Measurements from ENCODE around the gene SPOCK3.
"Not testable (repeated sequence)": the region's sequence is repeated elsewhere in the genome, so short reads cannot be mapped to it uniquely, and the experiment has no call there.

The SPOCK3 gene

DNA sequence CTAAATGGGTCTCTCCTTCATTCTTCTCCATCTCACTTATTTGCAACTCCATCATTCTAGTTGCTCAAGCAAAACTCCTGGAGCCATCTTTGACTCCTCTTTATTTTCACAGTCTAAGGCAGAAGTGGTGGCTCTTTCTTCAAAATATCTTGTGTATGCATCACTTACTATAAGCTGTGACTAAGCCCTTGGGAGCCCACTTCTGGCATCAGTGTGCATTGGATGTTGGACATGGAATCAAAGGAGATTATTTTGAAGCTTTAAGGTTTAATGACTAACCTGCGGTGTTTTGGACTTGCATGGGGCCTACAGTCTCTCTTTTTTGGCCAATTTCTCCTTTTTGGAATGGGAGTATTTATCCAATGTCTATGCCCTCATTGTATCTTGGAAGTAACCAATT, 276.8 kb downstream of the SPOCK3 start:
- no peak for DNase-seq (ENCODE audit: low read depth in 3 of 3)

GRCh38 chr4:166956484-166956883, 277.8 kb downstream of the SPOCK3 start:
- DNase-seq (ENCODE audit: low read depth in 3 of 3), result no peak

DNA sequence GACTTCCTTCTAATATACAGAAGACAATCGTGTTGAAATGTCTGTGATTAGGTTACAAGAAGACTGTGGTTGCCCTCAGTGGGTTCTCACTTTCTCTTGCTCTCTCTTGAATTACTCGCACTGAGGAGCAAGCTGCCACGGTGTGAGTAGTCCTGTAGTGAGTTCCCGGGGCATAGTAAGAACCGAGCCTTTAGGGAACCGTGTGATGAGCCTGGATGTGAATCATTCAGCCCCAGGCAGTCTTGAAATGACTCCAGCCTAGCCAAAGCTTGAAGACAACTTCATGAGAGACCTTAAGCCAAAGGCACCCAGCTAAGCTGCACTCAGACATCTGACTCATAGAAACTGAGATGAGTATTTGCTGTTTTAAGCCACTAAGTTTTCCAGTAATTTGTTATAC, 292.7 kb downstream of the SPOCK3 start:
- DNase-seq (ENCODE audit: low read depth in 3 of 3), result no peak

DNA sequence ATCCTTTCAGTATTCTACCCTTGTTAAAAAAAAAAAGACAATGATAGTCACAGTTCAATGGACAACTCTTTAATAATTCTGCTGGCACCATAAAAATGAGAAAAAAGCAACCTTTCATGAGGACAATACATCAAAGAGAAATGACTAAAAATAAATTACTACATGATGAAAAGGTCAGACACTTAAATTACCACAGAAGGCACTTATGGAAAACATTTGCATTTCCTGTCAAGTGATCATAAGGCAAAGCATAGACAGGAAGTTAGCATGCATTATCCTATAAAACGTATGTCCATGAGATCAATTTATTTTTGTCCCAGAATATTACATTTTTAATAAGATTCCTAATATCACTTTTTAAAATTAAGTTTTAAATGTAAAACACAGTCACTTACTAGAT, 303.8 kb downstream of the SPOCK3 start:
- no peak for DNase-seq (ENCODE audit: low read depth in 3 of 3)

DNA sequence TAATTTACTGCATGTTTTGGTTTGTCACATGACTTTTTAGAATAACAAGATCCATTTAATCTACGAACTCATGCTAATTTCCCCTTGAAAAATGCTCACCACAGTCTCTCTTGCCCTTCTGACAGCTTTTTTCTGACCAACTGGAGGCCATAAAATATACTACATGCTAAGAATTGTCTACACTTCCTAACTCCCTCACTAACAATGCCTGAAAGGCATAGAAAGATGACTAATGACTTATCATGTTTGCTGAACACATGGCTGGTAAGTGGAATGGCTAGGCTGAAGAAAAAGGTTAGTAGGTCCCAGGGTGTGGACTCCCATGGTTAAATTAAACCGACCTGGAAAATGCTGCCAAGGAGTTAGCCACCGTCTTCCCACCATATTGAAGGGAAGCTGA, 309.9 kb downstream of the SPOCK3 start:
- DNase-seq (ENCODE audit: low read depth in 3 of 3), result no peak

DNA sequence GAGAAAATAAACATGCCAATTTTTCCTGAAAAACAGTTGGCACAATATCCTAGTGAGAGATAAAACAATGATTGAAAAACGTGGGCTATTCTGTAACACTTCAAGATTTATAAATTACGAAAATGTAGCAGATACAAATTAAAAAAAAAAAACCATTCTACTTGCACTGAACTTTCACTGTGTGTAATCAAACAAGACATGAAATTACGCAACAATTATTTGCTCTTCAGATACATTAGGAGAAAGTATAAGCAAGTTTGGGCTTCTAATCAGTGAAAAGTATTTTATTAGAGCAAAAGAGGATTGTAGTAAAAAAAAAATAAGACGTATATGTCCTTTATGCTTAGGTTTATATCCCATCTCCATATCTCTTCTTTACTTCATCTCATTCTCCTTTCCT, 320.4 kb downstream of the SPOCK3 start:
- DNase-seq (ENCODE audit: low read depth in 3 of 3), result no peak

DNA sequence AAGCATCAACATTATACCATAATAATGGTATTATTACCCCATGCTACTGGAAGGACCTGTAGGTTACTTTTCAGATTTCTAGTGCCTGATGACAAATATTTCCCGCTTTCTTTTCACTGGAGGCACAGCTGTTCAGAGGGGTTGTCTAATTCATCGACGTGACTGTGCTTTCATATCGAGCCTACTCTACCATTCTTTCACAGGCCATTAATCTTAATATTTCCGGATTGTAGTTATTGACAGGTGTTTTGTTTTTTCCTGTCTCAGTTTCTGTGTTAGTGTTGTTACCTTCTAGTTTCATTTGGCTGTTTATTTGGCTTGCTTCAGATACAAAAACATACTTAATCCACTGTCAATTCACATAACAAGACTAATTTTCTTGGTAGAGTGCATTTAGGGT, 330.9 kb downstream of the SPOCK3 start:
- no peak for DNase-seq (ENCODE audit: low read depth in 3 of 3)

- no peak for DNase-seq (ENCODE audit: low read depth in 3 of 3)
Measured at GRCh38 chr4:166902941-166903340, 331.4 kb downstream of the SPOCK3 start.

DNA sequence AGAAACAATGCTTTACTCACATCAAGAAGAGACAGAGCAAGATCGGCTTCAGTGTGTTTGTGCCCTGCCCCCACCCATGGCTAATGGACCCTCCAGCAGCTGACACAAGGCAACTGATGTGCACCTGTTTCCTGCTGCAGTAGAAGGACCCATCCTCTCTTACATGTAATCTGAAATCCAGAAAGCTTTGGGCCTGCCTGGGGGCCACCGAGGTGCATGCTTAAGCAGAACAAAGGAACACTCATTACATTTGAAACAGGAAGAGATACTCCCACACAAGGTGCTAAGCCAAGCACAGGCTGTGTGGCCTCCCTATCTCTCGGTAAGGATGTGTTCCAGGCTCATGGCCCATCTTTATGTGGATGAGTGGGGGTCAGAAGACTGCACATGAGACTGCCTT, 338.0 kb downstream of the SPOCK3 start:
- no peak for DNase-seq (ENCODE audit: low read depth in 3 of 3)

DNA sequence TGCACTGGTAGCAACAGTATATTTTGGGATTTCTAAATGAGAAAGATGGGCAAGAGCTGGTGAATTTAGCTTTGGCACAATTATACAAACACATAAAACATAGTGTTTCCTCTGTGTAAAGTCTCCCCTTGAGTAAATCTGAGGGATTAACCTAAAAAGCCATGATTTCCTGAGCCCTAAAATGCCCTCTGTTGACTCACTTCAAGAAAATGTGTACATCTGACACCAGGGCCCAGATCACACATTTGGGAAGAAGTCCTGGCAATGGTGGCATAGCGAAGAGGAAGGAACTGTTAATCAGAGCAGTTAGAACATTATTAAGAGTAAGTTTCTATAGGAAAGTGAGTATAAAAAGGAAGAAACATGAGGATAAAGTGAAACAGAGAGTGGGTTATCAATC, 338.5 kb downstream of the SPOCK3 start:
- DNase-seq (ENCODE audit: low read depth in 3 of 3), result no peak

- no peak for DNase-seq (ENCODE audit: low read depth in 3 of 3)
Measured at GRCh38 chr4:166887457-166887856, 346.8 kb downstream of the SPOCK3 start.

GRCh38 chr4:166886718-166887117, 347.6 kb downstream of the SPOCK3 start:
- no peak for DNase-seq (ENCODE audit: low read depth in 3 of 3)

DNA sequence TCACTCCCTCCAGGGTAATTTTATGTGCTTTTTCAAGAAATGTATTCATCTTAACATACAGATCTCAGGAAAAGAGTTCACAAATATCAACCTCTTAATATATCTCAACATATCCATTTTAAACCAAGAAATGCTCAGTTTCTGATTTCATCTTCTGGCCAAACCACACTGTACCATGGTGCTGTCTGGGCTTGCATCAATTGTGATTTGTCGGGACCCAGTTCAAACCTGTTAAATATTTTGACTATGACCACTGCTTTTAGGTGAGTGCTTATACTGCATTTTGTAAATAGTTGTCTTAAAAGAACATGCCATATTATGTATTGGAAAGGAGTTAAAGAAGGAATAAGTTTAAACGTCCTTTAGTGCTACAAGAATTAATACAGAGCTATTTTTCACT, 352.1 kb downstream of the SPOCK3 start:
- no peak for DNase-seq (ENCODE audit: low read depth in 3 of 3)

- DNase-seq (ENCODE audit: low read depth in 3 of 3), result no peak
Measured at GRCh38 chr4:166875821-166876220, 358.5 kb downstream of the SPOCK3 start.

GRCh38 chr4:166862032-166862431, 372.3 kb downstream of the SPOCK3 start:
- DNase-seq (ENCODE audit: low read depth in 3 of 3), result no peak

DNA sequence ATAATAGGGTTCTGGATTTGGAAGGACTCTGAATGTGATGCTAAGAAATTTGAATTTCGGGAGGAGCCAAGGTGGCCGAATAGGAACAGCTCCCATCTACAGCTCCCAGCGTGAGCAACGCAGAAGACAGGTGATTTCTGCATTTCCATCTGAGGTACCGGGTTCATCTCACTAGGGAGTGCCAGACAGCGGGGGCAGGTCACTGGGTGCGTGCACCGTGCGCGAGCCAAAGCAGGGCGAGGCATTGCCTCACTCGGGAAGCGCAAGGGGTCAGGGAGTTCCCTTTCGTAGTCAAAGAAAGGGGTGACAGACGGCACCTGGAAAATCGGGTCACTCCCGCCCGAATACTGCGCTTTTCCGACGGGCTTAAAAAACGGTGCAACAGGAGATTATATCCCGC, 383.9 kb downstream of the SPOCK3 start:
- DNase-seq (ENCODE audit: low read depth in 3 of 3), result not testable (repeated sequence)

- no peak for DNase-seq (ENCODE audit: low read depth in 3 of 3)
Measured at GRCh38 chr4:166846939-166847338, 387.4 kb downstream of the SPOCK3 start.

- DNase-seq (ENCODE audit: low read depth in 3 of 3), result no peak
Measured at GRCh38 chr4:166842795-166843261, 391.5 kb downstream of the SPOCK3 start.

DNA sequence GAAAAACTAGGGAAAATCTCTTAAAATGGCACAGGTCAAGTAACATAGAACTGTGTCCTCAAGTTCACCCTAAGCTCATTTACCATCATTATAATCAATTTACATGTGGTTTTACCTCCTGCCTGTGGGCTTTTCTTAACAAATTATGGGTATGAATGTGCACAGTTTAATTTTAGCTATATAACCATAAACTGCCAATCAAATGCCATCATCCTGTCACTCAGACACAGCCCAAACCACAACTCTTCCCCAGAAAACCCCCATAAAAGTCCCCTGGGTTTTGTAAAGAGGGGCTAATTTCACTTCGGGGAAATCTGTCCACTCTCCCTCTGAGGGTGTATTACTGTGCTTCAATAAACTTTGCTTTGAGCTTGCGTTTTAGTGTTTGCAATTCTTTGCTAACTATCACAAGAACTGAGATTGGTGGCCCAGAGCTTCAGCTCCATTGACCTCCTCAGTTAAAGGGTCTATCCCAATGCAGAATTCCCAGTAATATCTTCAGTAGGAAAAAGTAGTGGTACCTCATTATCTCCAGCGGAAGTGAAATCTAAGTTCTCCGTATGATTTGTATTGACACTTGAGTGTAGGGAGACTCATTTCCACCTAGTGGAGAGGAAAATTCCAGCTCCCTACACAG, 394.6 kb downstream of the SPOCK3 start:
- DNase-seq (ENCODE audit: low read depth in 3 of 3), result no peak

DNA sequence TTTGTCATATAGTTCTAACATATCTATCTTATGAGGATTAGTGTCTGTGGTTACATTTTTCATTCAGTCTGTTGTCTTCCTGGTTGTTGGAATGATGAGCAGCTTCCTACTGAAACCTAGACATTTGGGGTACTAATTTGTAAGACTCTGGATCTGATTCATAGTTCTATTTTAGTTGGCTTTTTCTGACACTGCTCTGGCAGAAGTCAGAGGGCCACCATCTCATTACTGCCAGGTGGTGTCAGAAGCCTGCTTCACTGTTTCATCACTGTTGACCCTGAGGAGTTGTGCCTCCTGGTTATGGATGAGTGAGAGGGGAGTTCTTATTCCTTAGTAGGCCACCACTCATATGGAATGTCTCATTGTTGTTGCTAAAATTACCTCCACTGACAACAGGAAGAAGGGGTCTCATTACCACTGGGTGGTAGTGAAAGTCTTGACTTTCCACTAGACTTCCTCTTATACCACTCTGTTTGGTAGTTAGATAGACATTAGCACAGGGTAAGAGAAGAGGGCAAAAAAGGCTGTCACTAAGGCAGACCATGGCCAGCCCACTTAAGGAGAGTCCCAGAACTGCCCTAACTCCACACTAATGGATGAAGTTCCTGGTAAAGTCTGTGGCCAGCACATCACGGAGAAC, 395.2 kb downstream of the SPOCK3 start:
- no peak for DNase-seq (ENCODE audit: low read depth in 3 of 3)

- DNase-seq (ENCODE audit: low read depth in 3 of 3), result no peak
Measured at GRCh38 chr4:166836865-166837264, 397.4 kb downstream of the SPOCK3 start.

DNA sequence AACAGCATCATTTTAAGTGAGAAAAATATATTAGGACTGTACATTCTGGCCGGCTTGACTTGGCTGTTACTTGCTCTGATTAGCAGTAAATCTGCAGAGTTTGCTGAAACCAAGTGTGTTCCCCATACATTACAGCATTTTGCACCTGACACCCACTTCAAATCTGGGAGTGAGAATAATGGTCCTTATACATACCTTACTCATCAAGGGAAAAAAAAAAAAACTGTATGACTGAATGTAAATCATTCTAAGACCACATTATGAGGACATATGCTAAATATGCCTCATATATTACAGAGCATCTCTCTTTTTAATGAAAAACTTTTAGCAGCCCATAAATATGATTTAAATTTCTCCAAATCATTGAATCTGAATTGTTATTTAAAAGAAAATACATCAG, 406.7 kb downstream of the SPOCK3 start:
- DNase-seq (ENCODE audit: low read depth in 3 of 3), result no peak

DNA sequence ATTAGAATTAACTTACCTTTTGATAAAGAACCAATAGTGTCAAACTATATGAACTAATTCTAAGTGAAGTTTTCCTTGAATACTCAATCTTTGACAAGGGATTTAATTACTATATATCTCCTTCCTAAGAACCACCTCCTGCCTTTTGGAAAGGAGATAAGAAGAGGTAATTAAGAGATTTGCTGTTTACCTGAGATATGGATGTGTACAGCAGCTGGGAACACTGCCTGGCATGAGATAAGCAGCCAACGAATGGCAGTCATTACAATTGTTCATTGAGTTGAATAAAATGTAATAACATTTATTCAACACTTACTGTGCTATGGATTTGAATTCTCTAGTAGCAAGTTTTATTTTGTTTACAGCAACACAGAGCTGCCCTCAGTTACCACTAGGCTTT, 407.1 kb downstream of the SPOCK3 start:
- DNase-seq (ENCODE audit: low read depth in 3 of 3), result no peak

DNA sequence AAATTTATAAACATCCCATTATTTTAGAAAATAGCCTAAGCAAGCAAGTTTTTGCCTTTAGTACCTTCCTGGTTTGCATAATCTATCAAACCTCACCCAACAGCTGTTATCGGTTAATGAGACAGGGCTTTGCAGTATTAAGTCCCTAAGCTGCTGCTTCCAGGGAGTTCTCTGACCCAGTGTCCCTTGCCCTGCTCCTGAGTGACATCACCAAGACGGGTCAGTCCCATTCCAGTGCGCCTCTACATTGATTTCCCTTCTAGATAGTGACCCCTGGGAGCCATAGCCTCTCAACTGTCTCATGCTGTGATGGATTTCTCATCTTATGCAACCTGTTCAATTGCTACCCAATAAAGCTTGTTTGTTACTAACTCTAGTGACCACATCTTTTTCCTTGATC, 410.4 kb downstream of the SPOCK3 start:
- no peak for DNase-seq (ENCODE audit: low read depth in 3 of 3)
